Suprapubic skin (tissue), 3 donors: ENCODE results near the gene NACC2.

ENCODE experiments used
- CTCF ChIP-seq, 2 donors: fragments of 200-600 bp in 1 of 2; fragments of 450-650 bp in 1 of 2; sonication (generic) in 1 of 2; IDR thresholded peaks; one replicate each; pipeline ENCODE4 v1.5.1; 2016 to 2019; ENCODE audit warnings: antibody characterized with exemption in 2 of 2, mild to moderate bottlenecking in 1 of 2, moderate library complexity in 1 of 2
- POLR2A ChIP-seq, 2 donors: fragments of 450-650 bp; IDR thresholded peaks; one replicate each; pipeline ENCODE4 v1.6.1; 2017; ENCODE audit warnings: antibody characterized with exemption in 2 of 2, mild to moderate bottlenecking in 2 of 2, moderate library complexity in 2 of 2

GRCh38 chr9:136062657-136063439 lies 32.2 kb downstream of the NACC2 start:
- no peak for TF ChIP-seq POLR2A (IDR thresholded peaks at IDR 0.05)
- TF ChIP-seq CTCF (IDR thresholded peaks at IDR 0.05): no peak
